ENCODE measurements around the gene PLEKHG3. TPM values are rescaled to one million over a fixed set of nuclear protein-coding genes. Genes with fewer than 3 reads are reported as not detected.

Gene PLEKHG3
- total RNA-seq, 1 donor from 2014 or later: 12.6 TPM

DNA sequence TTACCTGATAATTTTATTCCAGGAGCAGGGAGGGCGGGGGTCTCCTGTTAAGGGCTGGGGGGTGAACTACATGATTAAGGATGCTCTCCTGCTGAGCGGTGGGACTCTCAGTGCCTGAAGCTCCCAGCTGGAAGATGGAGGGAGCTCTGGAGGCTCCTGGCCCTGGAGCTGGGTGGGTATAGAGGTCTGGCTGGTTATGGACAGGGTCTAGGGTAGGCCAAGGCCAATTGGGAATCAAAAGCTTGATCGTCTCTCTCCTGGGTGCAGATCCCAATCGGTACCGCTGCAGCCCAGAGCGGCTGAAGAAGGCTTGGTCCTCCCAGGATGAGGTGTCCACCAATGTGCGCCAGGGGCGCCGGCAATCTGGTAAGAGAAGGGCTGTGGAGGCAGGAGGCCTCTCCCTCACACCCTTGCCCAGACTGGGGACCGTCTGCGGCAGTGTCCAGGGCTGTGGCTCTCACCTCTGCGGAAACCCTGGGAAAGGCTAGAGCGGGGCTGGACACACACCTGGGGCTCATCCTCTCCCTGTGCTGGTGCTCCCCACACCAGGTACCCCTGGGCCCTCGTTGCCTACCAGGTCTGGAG, 28.4 kb downstream of the PLEKHG3 start:
- Mint-ChIP-seq H3K36me3 (peaks cover 28% of the 10 kb centered on the region), H3K4me1 (peaks cover 5% of the 10 kb centered on the region), H3K27me3 (ENCODE audit: insufficient read depth, low read depth) (peaks cover 7% of the 10 kb centered on the region), H3K9me3 (no peaks in the 10 kb centered on the region), H3K27ac (no peak overlapping the region), H3K4me3 (no peak overlapping the region)
- no peaks in the 10 kb centered on the region for H3K36me3 ChIP-seq
- TF ChIP-seq EZH2phosphoT487 (IDR thresholded peaks at IDR 0.05) (no peak), EZH2 (IDR thresholded peaks at IDR 0.05) (no peak)
- TF ChIP-seq, protein P1, sequence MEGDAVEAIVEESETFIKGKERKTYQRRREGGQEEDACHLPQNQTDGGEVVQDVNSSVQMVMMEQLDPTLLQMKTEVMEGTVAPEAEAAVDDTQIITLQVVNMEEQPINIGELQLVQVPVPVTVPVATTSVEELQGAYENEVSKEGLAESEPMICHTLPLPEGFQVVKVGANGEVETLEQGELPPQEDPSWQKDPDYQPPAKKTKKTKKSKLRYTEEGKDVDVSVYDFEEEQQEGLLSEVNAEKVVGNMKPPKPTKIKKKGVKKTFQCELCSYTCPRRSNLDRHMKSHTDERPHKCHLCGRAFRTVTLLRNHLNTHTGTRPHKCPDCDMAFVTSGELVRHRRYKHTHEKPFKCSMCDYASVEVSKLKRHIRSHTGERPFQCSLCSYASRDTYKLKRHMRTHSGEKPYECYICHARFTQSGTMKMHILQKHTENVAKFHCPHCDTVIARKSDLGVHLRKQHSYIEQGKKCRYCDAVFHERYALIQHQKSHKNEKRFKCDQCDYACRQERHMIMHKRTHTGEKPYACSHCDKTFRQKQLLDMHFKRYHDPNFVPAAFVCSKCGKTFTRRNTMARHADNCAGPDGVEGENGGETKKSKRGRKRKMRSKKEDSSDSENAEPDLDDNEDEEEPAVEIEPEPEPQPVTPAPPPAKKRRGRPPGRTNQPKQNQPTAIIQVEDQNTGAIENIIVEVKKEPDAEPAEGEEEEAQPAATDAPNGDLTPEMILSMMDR (IDR thresholded peaks at IDR 0.05): no peak
- H3K27me3 ChIP-seq: no peaks in the 10 kb centered on the region
- H3F3A ChIP-seq (ENCODE audit: low read depth): no peaks in the 10 kb centered on the region
- H2AFZ ChIP-seq (replicated peaks): no peak overlapping the region
- DNase-seq (ENCODE audit: low spot score): no peak
- H3K9me3 ChIP-seq (ENCODE audit: low read depth): no peaks in the 10 kb centered on the region
- H4K20me1 ChIP-seq (ENCODE audit: low read depth): peaks cover 50% of the 10 kb centered on the region
- H3K27ac ChIP-seq: no peak overlapping the region
- H3K9ac ChIP-seq: no peak overlapping the region
- H3K4me1 ChIP-seq: peaks cover 20% of the 10 kb centered on the region
- no peak overlapping the region for H3K4me2 ChIP-seq
- H3K79me2 ChIP-seq (ENCODE audit: low read depth): no peaks in the 10 kb centered on the region
- H3K4me3 ChIP-seq: no peak overlapping the region

DNA sequence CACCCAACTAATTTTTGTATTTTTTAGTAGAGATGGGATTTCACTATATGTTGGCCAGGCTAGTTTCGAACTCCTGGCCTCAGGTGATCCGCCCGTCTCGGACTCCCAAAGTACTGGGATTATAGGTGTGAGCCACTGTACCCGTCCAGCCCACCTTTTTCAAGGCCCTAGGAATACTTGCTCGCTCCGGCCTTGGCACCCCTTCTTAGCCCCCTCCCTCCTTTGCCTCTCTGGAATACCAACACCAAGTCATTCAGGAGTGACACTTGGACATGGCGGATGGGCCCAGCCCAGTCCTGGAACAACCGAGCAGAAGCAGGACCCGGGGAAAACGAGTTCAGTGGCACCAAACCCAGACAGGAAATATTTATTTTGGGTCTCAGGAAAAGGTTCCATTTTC, 29.1 kb downstream of the PLEKHG3 start:
- no peak overlapping the region for H3K9ac ChIP-seq
- Mint-ChIP-seq H3K27ac (no peak overlapping the region), H3K4me1 (peaks cover 5% of the 10 kb centered on the region), H3K27me3 (ENCODE audit: insufficient read depth, low read depth) (peaks cover 7% of the 10 kb centered on the region), H3K36me3 (peaks cover 28% of the 10 kb centered on the region), H3K4me3 (no peak overlapping the region), H3K9me3 (no peaks in the 10 kb centered on the region)
- H3K4me1 ChIP-seq: peaks cover 20% of the 10 kb centered on the region
- H4K20me1 ChIP-seq (ENCODE audit: low read depth): peaks cover 43% of the 10 kb centered on the region
- H3K27ac ChIP-seq: no peak overlapping the region
- DNase-seq (ENCODE audit: low spot score): no peak
- no peak overlapping the region for H3K4me2 ChIP-seq
- no peaks in the 10 kb centered on the region for H3K27me3 ChIP-seq
- no peak for TF ChIP-seq EZH2phosphoT487 (IDR thresholded peaks at IDR 0.05)
- TF ChIP-seq, protein P1 (IDR thresholded peaks at IDR 0.05): no peak
- TF ChIP-seq EZH2 (IDR thresholded peaks at IDR 0.05): no peak
- H3K79me2 ChIP-seq (ENCODE audit: low read depth): no peaks in the 10 kb centered on the region
- no peak overlapping the region for H2AFZ ChIP-seq (replicated peaks)
- H3K36me3 ChIP-seq: no peaks in the 10 kb centered on the region
- H3K4me3 ChIP-seq: no peak overlapping the region
- H3F3A ChIP-seq (ENCODE audit: low read depth): no peaks in the 10 kb centered on the region
- no peaks in the 10 kb centered on the region for H3K9me3 ChIP-seq (ENCODE audit: low read depth)

DNA sequence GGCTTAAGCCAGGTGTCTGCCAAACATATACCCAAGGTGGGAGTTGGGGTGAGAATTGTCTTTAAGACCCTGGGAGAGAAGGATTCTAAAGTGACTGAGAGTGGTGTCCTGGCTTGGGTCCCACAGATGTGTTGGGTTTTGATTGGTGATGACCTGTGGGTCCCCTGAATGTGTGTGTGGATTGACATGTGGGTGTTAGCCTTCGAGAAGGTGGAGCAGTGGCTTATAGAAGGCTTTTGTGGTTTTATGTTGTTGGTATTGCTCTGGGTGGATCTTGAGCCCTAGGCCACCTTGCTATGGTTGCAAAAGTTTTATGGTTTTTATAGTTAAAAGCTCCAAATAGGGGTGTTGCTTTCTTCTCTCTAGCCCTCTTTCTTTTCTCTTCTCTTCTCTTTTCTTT, 29.7 kb downstream of the PLEKHG3 start:
- peaks cover 6% of the 10 kb centered on the region for H3K27me3 Mint-ChIP-seq (ENCODE audit: insufficient read depth, low read depth)
- Histone ChIP-seq H3K27ac (no peak overlapping the region), H3K79me2 (ENCODE audit: low read depth) (no peaks in the 10 kb centered on the region), H2AFZ (replicated peaks) (no peak overlapping the region), H3K9me3 (ENCODE audit: low read depth) (no peaks in the 10 kb centered on the region), H3K4me2 (no peak overlapping the region), H3K4me1 (peaks cover 20% of the 10 kb centered on the region), H3K27me3 (no peaks in the 10 kb centered on the region), H3F3A (ENCODE audit: low read depth) (no peaks in the 10 kb centered on the region), H3K9ac (no peak overlapping the region), H4K20me1 (ENCODE audit: low read depth) (peaks cover 39% of the 10 kb centered on the region), H3K36me3 (no peaks in the 10 kb centered on the region), H3K4me3 (no peak overlapping the region)
- no peak overlapping the region for H3K4me3 Mint-ChIP-seq
- TF ChIP-seq EZH2 (IDR thresholded peaks at IDR 0.05): no peak
- TF ChIP-seq EZH2phosphoT487 (IDR thresholded peaks at IDR 0.05): no peak
- TF ChIP-seq, protein P1 (IDR thresholded peaks at IDR 0.05): no peak
- H3K9me3 Mint-ChIP-seq: no peaks in the 10 kb centered on the region
- peaks cover 23% of the 10 kb centered on the region for H3K36me3 Mint-ChIP-seq
- DNase-seq (ENCODE audit: low spot score): no peak
- peaks cover 5% of the 10 kb centered on the region for H3K4me1 Mint-ChIP-seq
- no peak overlapping the region for H3K27ac Mint-ChIP-seq

Measured in neural progenitor cell (in vitro differentiated cells).